GM19395 (cell line): Measurements from ENCODE around the gene BUD31.
"Not testable (repeated sequence)": the region's sequence is repeated elsewhere in the genome, so short reads cannot be mapped to it uniquely, and the experiment has no call there.

Source experiments
- ATAC-seq: cut with Tn5 transposase; IDR thresholded peaks from one replicate; pipeline ENCODE4 v1.9.1; 2021; ENCODE audit warnings: mild to moderate bottlenecking, moderate library complexity; ENCODE audit not compliant: unreplicated experiment

Gene BUD31

GRCh38 chr7:99408379-99409191 lies at the start of gene BUD31, which contains the start of gene PDAP1:
BUD31 (plus strand) TSS chr7:99408969; CDS start chr7:99411093, 2,124 bp downstream.
PDAP1 (minus strand) TSS chr7:99408597; CDS start chr7:99408548, 49 bp downstream.
- peak; percentile 80 for ATAC-seq

- ATAC-seq: no peak
Measured at GRCh38 chr7:99359465-99360154, 49.2 kb upstream of the BUD31 start.

- no peak for ATAC-seq
Measured at GRCh38 chr7:99362801-99363200, 46.0 kb upstream of the BUD31 start.

- no peak for ATAC-seq
Measured at GRCh38 chr7:99363286-99363685, 45.5 kb upstream of the BUD31 start.

- no peak for ATAC-seq
Measured at GRCh38 chr7:99365318-99366141, 43.2 kb upstream of the BUD31 start.

- ATAC-seq: no peak
Measured at GRCh38 chr7:99366646-99367045, 42.1 kb upstream of the BUD31 start.

GRCh38 chr7:99368750-99369389 lies 39.9 kb upstream of the BUD31 start:
- ATAC-seq: no peak

- no peak for ATAC-seq
Measured at GRCh38 chr7:99369767-99370391, 38.9 kb upstream of the BUD31 start.

- no peak for ATAC-seq
Measured at GRCh38 chr7:99371376-99371920, 37.3 kb upstream of the BUD31 start.

- ATAC-seq: no peak
Measured at GRCh38 chr7:99372275-99373090, 36.3 kb upstream of the BUD31 start.

GRCh38 chr7:99373091-99374066 lies 35.4 kb upstream of the BUD31 start:
- ATAC-seq: no peak

- ATAC-seq: peak; percentile 59
Measured at GRCh38 chr7:99374111-99375064, 34.4 kb upstream of the BUD31 start, which contains the start of gene ARPC1B. ARPC1B (plus strand) TSS chr7:99374730; CDS start chr7:99385715, 10,985 bp downstream.

GRCh38 chr7:99375070-99375807 lies 33.5 kb upstream of the BUD31 start:
- ATAC-seq: peak; percentile 43

GRCh38 chr7:99379043-99379577 lies 29.7 kb upstream of the BUD31 start:
- ATAC-seq: peak; percentile 20

GRCh38 chr7:99379693-99380031 lies 29.1 kb upstream of the BUD31 start:
- ATAC-seq: not testable (repeated sequence)
